A673 (cell line): ENCODE results near the gene TRDMT1. TPM values are rescaled to one million over a fixed set of nuclear protein-coding genes. Genes with fewer than 3 reads are reported as not detected.

Source experiments
- BruUV-seq: library from RNA; stranded (reverse); fragments of 400-500 nt; replicated peaks from 2 replicates; lab custom pipeline; 2021; lab: Mats Ljungman, UMichigan
- CTCF ChIA-PET: fragments of 300-600 bp; sonication (Branson Sonifier 250); formaldehyde crosslinking; loops from one replicate; lab custom pipeline; 2022; ENCODE audit warnings: antibody characterized with exemption; lab: Charles Lee
- POLR2A ChIA-PET: fragments of 300-600 bp; sonication (Branson Sonifier 250); formaldehyde crosslinking; loops from one replicate; lab custom pipeline; 2022; ENCODE audit warnings: antibody characterized with exemption; ENCODE audit not compliant: low non-redundant PET; lab: Charles Lee
- DNase-seq: peaks from one replicate; pipeline ENCODE4 v3.0.0-alpha.2; 2015; ENCODE audit warnings: low spot score
- H3K27ac ChIP-seq: fragments of 200-600 bp; sonication (generic); 2 replicates; pipeline ENCODE4 v1.5.1; 2016; ENCODE audit warnings: mixed run types, low read depth, mild to moderate bottlenecking, mixed read lengths, antibody characterized with exemption, low read length; ENCODE audit not compliant: poor library complexity, severe bottlenecking
- H3K27me3 ChIP-seq: fragments of 200-600 bp; sonication (generic); replicated peaks from 2 replicates; pipeline ENCODE4 v1.6.1; 2017; ENCODE audit warnings: mixed run types, low read depth, mild to moderate bottlenecking, mixed read lengths, antibody characterized with exemption, low read length; ENCODE audit not compliant: insufficient read depth, poor library complexity
- H3K36me3 ChIP-seq: fragments of 200-600 bp; sonication (generic); 2 replicates; pipeline ENCODE4 v1.6.1; 2016; ENCODE audit warnings: mixed run types, mild to moderate bottlenecking, mixed read lengths, antibody characterized with exemption, low read length; ENCODE audit not compliant: insufficient read depth, poor library complexity, severe bottlenecking
- H3K4me1 ChIP-seq: fragments of 200-600 bp; sonication (generic); 2 replicates; pipeline ENCODE4 v1.6.1; 2017; ENCODE audit warnings: mixed run types, mild to moderate bottlenecking, mixed read lengths, antibody characterized with exemption, low read length; ENCODE audit not compliant: insufficient read depth, poor library complexity, severe bottlenecking
- H3K4me3 ChIP-seq: fragments of 200-600 bp; sonication (generic); 2 replicates; pipeline ENCODE4 v1.5.1; 2016; ENCODE audit warnings: low read depth, mixed run types, mild to moderate bottlenecking, mixed read lengths, low read length; ENCODE audit not compliant: poor library complexity, severe bottlenecking
- H3K9me3 ChIP-seq: fragments of 200-600 bp; sonication (generic); 2 replicates; pipeline ENCODE4 v1.6.1; 2016; ENCODE audit warnings: mixed run types, low read depth, mild to moderate bottlenecking, mixed read lengths, antibody characterized with exemption, low read length; ENCODE audit not compliant: poor library complexity, severe bottlenecking
- CTCF ChIP-seq: fragments of 300-800, 200-600 bp; sonication (generic); conservative IDR thresholded peaks from 2 replicates; pipeline ENCODE4 v1.5.1; 2017; ENCODE audit warnings: low read depth, mild to moderate bottlenecking, antibody characterized with exemption, low read length, moderate library complexity, mixed read lengths
- EZH2 ChIP-seq: fragments of 200-600 bp; sonication (generic); IDR thresholded peaks from 2 replicates; pipeline ENCODE4 v1.6.1; 2017; ENCODE audit warnings: borderline replicate concordance, low read depth, mild to moderate bottlenecking, mixed read lengths, antibody characterized with exemption, low read length; ENCODE audit not compliant: poor library complexity, severe bottlenecking
- intact Hi-C: fragments of 100-400 bp; cut with micrococcal nuclease; formaldehyde crosslinking; loops from one replicate; pipeline ENCODE4 v1.10.0; 2022; ENCODE audit not compliant: unreplicated experiment
- total RNA-seq: library from RNA; stranded (reverse); gene quantifications from 2 replicates; pipeline ENCODE4 v1.2.3, GENCODE V29; 2021

The TRDMT1 gene
- total RNA-seq, 1 experiment from 2014 or later = 14.0 TPM

- intact Hi-C loops = no loop called here
- no peak for DNase-seq
- no TSS peak for BruUV-seq
- peaks cover 17% of the 10 kb centered on the region for H3K36me3 ChIP-seq
- H3K27ac ChIP-seq = no peak overlapping the region
- POLR2A ChIA-PET = no interaction called here
- no peak for TF ChIP-seq EZH2
- TF ChIP-seq CTCF = no peak
- no peaks in the 10 kb centered on the region for H3K4me1 ChIP-seq
- CTCF ChIA-PET = no interaction called here
- no peaks in the 10 kb centered on the region for H3K9me3 ChIP-seq
- no peaks in the 10 kb centered on the region for H3K27me3 ChIP-seq
- no peak overlapping the region for H3K4me3 ChIP-seq
These were observed 40.3 kb upstream of the TRDMT1 start for GRCh38 chr10:17241611-17242333.

GRCh38 chr10:17240616-17241015 is 39.1 kb upstream of the TRDMT1 start:
- peaks cover 29% of the 10 kb centered on the region for H3K36me3 ChIP-seq
- no peak overlapping the region for H3K27ac ChIP-seq
- DNase-seq = no peak
- CTCF ChIA-PET = no interaction called here
- intact Hi-C loops = no loop called here
- POLR2A ChIA-PET = no interaction called here
- no TSS peak for BruUV-seq
- H3K9me3 ChIP-seq = no peaks in the 10 kb centered on the region
- no peaks in the 10 kb centered on the region for H3K4me1 ChIP-seq
- H3K27me3 ChIP-seq = no peaks in the 10 kb centered on the region
- no peak overlapping the region for H3K4me3 ChIP-seq
- TF ChIP-seq CTCF = no peak
- TF ChIP-seq EZH2 = no peak

GRCh38 chr10:17240096-17240495 is 38.6 kb upstream of the TRDMT1 start:
- Histone ChIP-seq H3K9me3 (no peaks in the 10 kb centered on the region), H3K27ac (no peak overlapping the region)

More at GRCh38 chr10:17240096-17240495, 38.6 kb upstream of the TRDMT1 start:
- Histone ChIP-seq H3K4me1 (no peaks in the 10 kb centered on the region), H3K27me3 (no peaks in the 10 kb centered on the region), H3K4me3 (no peak overlapping the region), H3K36me3 (peaks cover 34% of the 10 kb centered on the region)
- CTCF ChIA-PET = no interaction called here
- DNase-seq = no peak
- intact Hi-C loops = no loop called here
- TF ChIP-seq EZH2 (no peak), CTCF (no peak)
- BruUV-seq = no TSS peak
- POLR2A ChIA-PET = no interaction called here
